GM19328 (cell line): ENCODE results near the gene TMF1.
A peak's percentile ranks its signal among the peaks of the same experiment; 100 is the strongest.

Experiments
- ATAC-seq: cut with Tn5 transposase; IDR thresholded peaks from one replicate; pipeline ENCODE4 v1.9.1; 2021; ENCODE audit warnings: mild to moderate bottlenecking, moderate library complexity; ENCODE audit not compliant: unreplicated experiment

TMF1 gene

GRCh38 chr3:69080233-69080920 is 28.2 kb upstream of the TMF1 start, which contains the start of gene UBA3:
Gene UBA3 (minus strand): TSS chr3:69080365. CDS start chr3:69080353, 12 bp downstream.
- ATAC-seq: peak; percentile 52

GRCh38 chr3:69079269-69080159 is 27.4 kb upstream of the TMF1 start:
- peak; percentile 18 for ATAC-seq

GRCh38 chr3:69072928-69073327 is 20.8 kb upstream of the TMF1 start:
- ATAC-seq: no peak

DNA sequence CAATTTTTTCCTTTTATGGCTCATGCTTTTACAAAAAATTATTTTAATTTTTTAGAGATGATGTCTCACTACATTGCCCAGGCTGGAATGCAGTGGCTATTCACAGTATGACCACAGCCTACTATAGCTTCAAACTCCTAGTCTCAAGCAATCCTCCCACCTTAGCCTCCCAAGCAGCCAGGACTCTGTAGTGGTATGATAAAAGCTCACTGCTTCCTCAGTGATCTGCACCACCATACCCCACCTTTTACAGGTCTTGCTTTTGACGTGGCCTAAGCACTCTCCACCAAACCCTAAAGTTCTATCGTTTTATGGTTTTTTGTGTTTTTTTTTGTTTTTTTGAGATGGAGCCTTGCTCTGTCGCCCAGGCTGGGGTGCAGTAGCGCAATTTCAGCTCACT is 14.0 kb upstream of the TMF1 start:
- no peak for ATAC-seq

- ATAC-seq: no peak
These were observed 13.3 kb upstream of the TMF1 start for GRCh38 chr3:69065318-69065964.

GRCh38 chr3:69063636-69064035 is 11.5 kb upstream of the TMF1 start:
- no peak for ATAC-seq

- ATAC-seq: no peak
These were observed 7.6 kb upstream of the TMF1 start for GRCh38 chr3:69059688-69060087.

DNA sequence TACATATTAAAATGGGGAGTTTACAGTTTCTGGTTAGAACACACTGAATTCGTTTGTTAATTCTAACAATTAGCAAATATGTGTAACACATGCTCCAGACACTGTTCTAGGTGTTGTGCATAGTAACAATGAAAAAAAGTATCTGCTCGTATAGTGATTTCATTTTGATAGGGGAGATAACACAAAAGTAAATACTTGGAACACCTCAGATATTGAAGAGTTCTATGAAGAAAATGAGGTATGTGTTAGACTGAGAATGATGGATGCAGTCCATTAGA is 6.8 kb upstream of the TMF1 start:
- no peak for ATAC-seq

GRCh38 chr3:69058180-69058946 is 6.2 kb upstream of the TMF1 start:
- peak; percentile 99 for ATAC-seq

DNA sequence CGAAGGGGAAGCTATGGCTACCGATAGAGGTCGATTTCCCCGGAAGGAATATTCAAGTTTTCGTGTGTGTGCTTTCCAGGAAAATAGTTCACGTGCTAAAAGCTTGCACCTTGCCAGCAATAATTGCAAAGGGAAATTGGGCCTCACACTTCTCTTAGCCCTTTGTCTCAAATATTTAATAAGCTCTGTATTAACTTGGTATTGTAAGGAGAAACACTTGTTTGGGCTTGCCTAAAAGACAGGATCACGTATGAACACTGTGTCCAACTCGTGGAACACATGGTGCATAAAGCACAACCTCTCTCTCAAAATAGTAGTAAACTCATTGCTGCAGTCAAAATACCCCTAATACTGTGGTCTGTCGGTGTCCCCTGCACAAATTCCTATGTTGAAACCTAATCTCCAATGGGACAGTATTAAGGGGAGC is 352 bp upstream of the TMF1 start:
- no peak for ATAC-seq

DNA sequence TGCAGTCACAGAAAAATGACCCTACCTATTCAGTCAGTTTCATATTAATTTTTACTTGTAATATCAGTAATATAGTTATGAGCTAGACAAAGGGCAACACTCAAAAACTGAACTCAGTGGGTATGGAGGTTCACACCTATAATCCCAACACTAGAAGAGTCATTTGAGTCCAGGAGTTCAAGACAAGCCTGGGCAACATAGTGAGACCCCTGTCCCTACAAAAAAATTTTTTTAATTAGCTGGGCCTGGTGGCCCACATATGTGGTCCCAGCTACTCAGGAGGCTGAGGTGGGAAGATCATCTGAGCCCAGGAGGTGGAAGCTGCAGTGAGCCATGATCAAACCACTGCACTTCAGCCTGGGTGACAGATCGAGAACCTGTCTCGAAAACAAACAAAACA is 3.1 kb downstream of the TMF1 start:
- ATAC-seq: no peak

- ATAC-seq: no peak
These were observed 7.5 kb downstream of the TMF1 start for GRCh38 chr3:69044608-69045007.

- no peak for ATAC-seq
These were observed 18.7 kb downstream of the TMF1 start for GRCh38 chr3:69033470-69033869.

DNA sequence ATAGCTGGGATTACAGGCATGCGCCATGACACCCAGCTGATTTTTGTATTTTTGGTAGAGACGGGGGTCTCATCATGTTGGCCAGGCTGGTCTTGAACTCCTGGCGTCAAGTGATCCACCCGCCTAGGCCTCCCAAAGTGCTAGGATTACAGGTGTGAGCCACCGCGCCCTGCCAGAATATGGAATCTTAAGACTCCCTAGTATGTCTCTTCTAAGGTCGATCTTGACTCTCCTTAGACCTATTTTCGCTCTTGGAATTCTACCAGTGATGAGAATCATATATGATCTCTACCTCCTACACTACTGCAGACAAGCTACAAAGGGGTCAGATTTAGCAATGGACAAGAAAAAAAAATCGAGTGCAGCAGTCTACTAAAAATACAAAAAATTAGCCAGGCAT is 19.4 kb downstream of the TMF1 start:
- ATAC-seq: no peak

- ATAC-seq: no peak
These were observed 20.0 kb downstream of the TMF1 start for GRCh38 chr3:69032142-69032541.

- ATAC-seq: no peak
These were observed 20.5 kb downstream of the TMF1 start for GRCh38 chr3:69031635-69032034.

- no peak for ATAC-seq
These were observed 31.3 kb downstream of the TMF1 start for GRCh38 chr3:69020857-69021256.

GRCh38 chr3:69020424-69020823 is 31.7 kb downstream of the TMF1 start:
- ATAC-seq: no peak

GRCh38 chr3:69016901-69017300 is 35.2 kb downstream of the TMF1 start:
- ATAC-seq: no peak

- no peak for ATAC-seq
These were observed 36.0 kb downstream of the TMF1 start for GRCh38 chr3:69016102-69016501.

- no peak for ATAC-seq
These were observed 38.0 kb downstream of the TMF1 start for GRCh38 chr3:69014022-69014580.
